HEK293T (cell line): Measurements from ENCODE around the gene BOLA1.
"Not testable (repeated sequence)": the region's sequence is repeated elsewhere in the genome, so short reads cannot be mapped to it uniquely, and the experiment has no call there.

Experiments used
- CTCF ChIA-PET: fragments of 350-600 bp; formaldehyde crosslinking; extraction: SDS; loops from one replicate; lab custom pipeline; 2021; ENCODE audit warnings: antibody characterized with exemption, inconsistent platforms; lab: Yijun Ruan, JAX
- POLR2A ChIA-PET: fragments of 350-600 bp; formaldehyde crosslinking; extraction: SDS; loops from one replicate; lab custom pipeline; 2020; ENCODE audit warnings: antibody characterized with exemption, inconsistent platforms; lab: Yijun Ruan, JAX
- DNase-seq: peaks from one replicate; pipeline ENCODE4 v3.0.0; 2012; ENCODE audit warnings: mixed read lengths; ENCODE audit errors: extremely low spot score
- ARNT ChIP-seq: fragments of 450-650 bp; IDR thresholded peaks from 2 replicates; pipeline ENCODE4 v1.6.1; 2017; ENCODE audit warnings: mild to moderate bottlenecking
- BHLHE40 ChIP-seq: fragments of 450-650 bp; IDR thresholded peaks from 2 replicates; pipeline ENCODE4 v1.6.1; 2016; ENCODE audit warnings: mild to moderate bottlenecking, moderate library complexity, borderline replicate concordance
- CTBP1 ChIP-seq: fragments of 450-650 bp; IDR thresholded peaks from 2 replicates; pipeline ENCODE4 v1.6.1; 2016; ENCODE audit warnings: borderline replicate concordance
- ELF4 ChIP-seq: fragments of 450-650 bp; IDR thresholded peaks from 2 replicates; pipeline ENCODE4 v1.6.1; 2017; ENCODE audit warnings: antibody characterized with exemption
- FOXA1 ChIP-seq: fragments of 450-650 bp; IDR thresholded peaks from 2 replicates; pipeline ENCODE4 v1.6.1; 2016; ENCODE audit warnings: mild to moderate bottlenecking
- FOXK2 ChIP-seq: fragments of 450-650 bp; IDR thresholded peaks from 2 replicates; pipeline ENCODE4 v1.6.1; 2016; ENCODE audit warnings: mild to moderate bottlenecking
- FOXM1 ChIP-seq: fragments of 450-650 bp; IDR thresholded peaks from 2 replicates; pipeline ENCODE4 v1.6.1; 2017; ENCODE audit warnings: mild to moderate bottlenecking, borderline replicate concordance
- HDGF ChIP-seq: fragments of 450-650 bp; IDR thresholded peaks from 2 replicates; pipeline ENCODE4 v1.6.1; 2017; ENCODE audit warnings: antibody characterized with exemption, borderline replicate concordance
- L3MBTL2 ChIP-seq: fragments of 450-650 bp; conservative IDR thresholded peaks from 2 replicates; pipeline ENCODE4 v1.6.1; 2016; ENCODE audit warnings: mild to moderate bottlenecking
- LEF1 ChIP-seq: fragments of 450-650 bp; IDR thresholded peaks from 2 replicates; pipeline ENCODE4 v1.6.1; 2017; ENCODE audit warnings: mild to moderate bottlenecking, borderline replicate concordance
- NFRKB ChIP-seq: fragments of 450-650 bp; IDR thresholded peaks from 2 replicates; pipeline ENCODE4 v1.6.1; 2016; ENCODE audit warnings: mild to moderate bottlenecking, moderate library complexity
- PKNOX1 ChIP-seq: fragments of 450-650 bp; IDR thresholded peaks from 2 replicates; pipeline ENCODE4 v1.6.1; 2016
- SP1 ChIP-seq: fragments of 450-650 bp; IDR thresholded peaks from 2 replicates; pipeline ENCODE4 v1.6.1; 2017
- SUZ12 ChIP-seq: fragments of 450-650 bp; IDR thresholded peaks from 2 replicates; pipeline ENCODE4 v1.6.1; 2016; ENCODE audit warnings: mild to moderate bottlenecking
- TARDBP ChIP-seq: fragments of 450-650 bp; IDR thresholded peaks from 2 replicates; pipeline ENCODE4 v1.6.1; 2016
- ZNF384 ChIP-seq: fragments of 450-650 bp; IDR thresholded peaks from 2 replicates; pipeline ENCODE4 v1.6.1; 2016

BOLA1 gene

DNA sequence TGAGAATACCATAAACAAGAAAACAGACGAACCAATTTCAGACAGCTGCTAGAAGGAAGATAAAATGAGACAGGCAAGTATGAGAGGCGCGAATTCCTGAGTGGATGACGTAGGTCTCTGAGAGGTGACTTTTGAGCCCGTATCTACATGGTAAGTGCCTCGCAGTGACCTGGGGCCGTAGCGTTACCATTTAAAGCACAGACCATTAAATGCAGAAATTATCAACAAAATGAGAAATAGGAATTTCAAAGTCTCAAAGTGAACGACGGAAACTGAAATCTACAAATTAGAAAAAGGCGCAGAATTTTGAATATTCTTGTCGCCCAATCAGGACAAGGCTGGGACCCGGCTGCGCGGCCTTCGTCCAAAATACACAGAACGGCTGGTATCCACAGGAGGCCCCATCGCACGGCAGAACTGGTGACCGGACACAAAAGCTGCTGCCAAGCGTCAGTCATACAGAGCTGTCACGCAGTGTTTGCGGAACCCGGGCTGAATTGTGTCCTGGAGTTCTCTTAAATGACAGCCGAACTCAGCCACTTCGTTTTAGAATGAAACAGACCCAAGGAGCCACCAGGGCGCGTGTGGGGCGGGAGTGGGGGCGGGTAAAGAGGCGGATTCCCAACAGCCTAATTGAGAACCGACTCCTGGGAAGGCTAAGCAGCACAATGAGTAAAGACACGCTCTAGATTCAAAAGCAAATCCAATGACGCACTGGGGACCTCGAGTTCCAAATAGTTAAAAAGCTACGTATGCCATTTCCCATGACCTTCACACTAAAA is 13.8 kb upstream of the BOLA1 start:
- TF ChIP-seq SP1 (no peak), ARNT (peak; percentile 72; the same call in 1 of the 2 replicates), PKNOX1 (peak; percentile 93)
- CTCF ChIA-PET: interaction anchor here (1.1 kb wide), 1 partner anchor 302 kb away, joined by 3 read pairs; no protein-coding TSS in a partner anchor
- DNase-seq: peak; percentile 67
- POLR2A ChIA-PET: interaction anchor here (0.6 to 5.4 kb wide), 25 partner anchors 9 to 353 kb away, joined by 3 to 133 read pairs (median 14); partner anchors contain the start of genes BOLA1, MTMR11, SF3B4 and VPS45

DNA sequence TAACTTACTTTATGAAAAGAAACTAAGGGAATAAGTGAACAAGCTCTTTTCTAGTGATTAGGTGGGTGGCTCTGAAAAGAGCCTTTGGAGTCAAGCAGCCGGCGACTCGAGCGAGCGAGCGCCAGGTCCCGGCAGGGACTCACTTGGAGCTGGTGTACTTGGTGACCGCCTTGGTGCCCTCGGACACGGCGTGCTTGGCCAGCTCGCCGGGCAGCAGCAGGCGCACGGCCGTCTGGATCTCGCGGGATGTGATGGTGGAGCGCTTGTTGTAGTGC is 13.3 kb upstream of the BOLA1 start:
- ChIA-PET CTCF (interaction anchor here (1.0 to 1.1 kb wide), 2 partner anchors 36 to 301 kb away, joined by 3 read pairs; no protein-coding TSS in a partner anchor), POLR2A (interaction anchor here (0.6 to 5.4 kb wide), 32 partner anchors 9 to 353 kb away, joined by 3 to 133 read pairs (median 12); partner anchors contain the start of genes BOLA1, MTMR11, OTUD7B and SF3B4)
- not testable (repeated sequence) for DNase-seq

- TF ChIP-seq BHLHE40 (no peak), HDGF (no peak), L3MBTL2 (peak; percentile 87), CTBP1 (no peak), FOXA1 (no peak), LEF1 (no peak), PKNOX1 (peak; percentile 48), SP1 (no peak), FOXM1 (no peak), SUZ12 (no peak), ARNT (no peak), ELF4 (peak; percentile 90), NFRKB (peak; percentile 74)
- ChIA-PET CTCF (interaction anchor here (0.9 to 1.1 kb wide), 3 partner anchors 37 to 300 kb away, joined by 3 to 4 read pairs (median 3); no protein-coding TSS in a partner anchor), POLR2A (interaction anchor here (0.6 to 5.4 kb wide), 46 partner anchors 10 to 693 kb away, joined by 3 to 133 read pairs (median 4); partner anchors contain the start of genes BOLA1, MCL1, MTMR11 and OTUD7B)
These were observed 12.8 kb upstream of the BOLA1 start for GRCh38 chr1:149886396-149887195.

DNA sequence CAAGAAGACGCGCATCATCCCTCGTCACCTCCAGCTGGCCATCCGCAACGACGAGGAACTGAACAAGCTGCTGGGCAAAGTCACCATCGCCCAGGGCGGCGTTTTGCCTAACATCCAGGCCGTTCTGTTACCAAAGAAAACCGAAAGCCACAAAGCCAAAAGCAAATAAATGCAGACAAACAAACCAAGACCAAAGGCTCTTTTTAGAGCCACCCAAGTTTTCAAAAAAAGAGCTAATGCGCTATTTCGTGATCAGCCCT is 12.2 kb upstream of the BOLA1 start:
- ChIA-PET POLR2A (interaction anchor here (0.7 to 5.4 kb wide), 44 partner anchors 10 to 692 kb away, joined by 3 to 133 read pairs (median 5); partner anchors contain the start of genes BOLA1, MCL1, MTMR11 and OTUD7B), CTCF (interaction anchor here (0.9 to 1.0 kb wide), 2 partner anchors 37 to 55 kb away, joined by 3 to 4 read pairs; no protein-coding TSS in a partner anchor)

More at GRCh38 chr1:149886396-149887195, 12.8 kb upstream of the BOLA1 start:
- peak; percentile 91 for DNase-seq

GRCh38 chr1:149887456-149888246 is 11.7 kb upstream of the BOLA1 start:
- peak; percentile 26; the same call in 1 of the 2 replicates for TF ChIP-seq L3MBTL2
- peak; percentile 15 for TF ChIP-seq PKNOX1
- no peak for TF ChIP-seq HDGF
- CTCF ChIA-PET: interaction anchor here (0.6 to 1.0 kb wide), 3 partner anchors 54 to 758 kb away, joined by 3 read pairs; no protein-coding TSS in a partner anchor
- POLR2A ChIA-PET: interaction anchor here (0.7 to 5.4 kb wide), 46 partner anchors 9 to 691 kb away, joined by 3 to 133 read pairs (median 5); partner anchors contain the start of genes BOLA1, MCL1, MTMR11 and OTUD7B
- DNase-seq: peak; percentile 76

More for the DNA sequence above, 12.2 kb upstream of the BOLA1 start:
- DNase-seq: not testable (repeated sequence)

GRCh38 chr1:149888247-149888998 is 10.9 kb upstream of the BOLA1 start:
- ChIA-PET CTCF (interaction anchor here (0.6 to 1.0 kb wide), 6 partner anchors 11 to 757 kb away, joined by 3 to 4 read pairs (median 4); no protein-coding TSS in a partner anchor), POLR2A (interaction anchor here (0.9 to 5.4 kb wide), 33 partner anchors 11 to 691 kb away, joined by 3 to 133 read pairs (median 14); partner anchors contain the start of genes BOLA1, MCL1, MTMR11 and OTUD7B)
- DNase-seq: peak; percentile 74
- TF ChIP-seq SP1: no peak
- no peak for TF ChIP-seq BHLHE40
- no peak for TF ChIP-seq ZNF384
- no peak for TF ChIP-seq FOXK2
- no peak for TF ChIP-seq ARNT
- no peak for TF ChIP-seq CTBP1
- no peak for TF ChIP-seq PKNOX1
- TF ChIP-seq L3MBTL2: peak; percentile 64
- no peak for TF ChIP-seq SUZ12
- TF ChIP-seq FOXA1: no peak
- no peak for TF ChIP-seq FOXM1
- no peak for TF ChIP-seq HDGF
- TF ChIP-seq ELF4: no peak
- TF ChIP-seq TARDBP: no peak
- TF ChIP-seq LEF1: no peak
- TF ChIP-seq NFRKB: peak; percentile 61
